Thoracic aorta (tissue), 2 donors: ENCODE measurements around the gene PTGDS. TPM values are rescaled to one million over a fixed set of nuclear protein-coding genes. Genes with fewer than 3 reads are reported as not detected.

ENCODE experiments used
- ATAC-seq: fragments of 150-250 bp; one replicate; pipeline ENCODE4 v1.8.0; 2017; ENCODE audit warnings: low read depth; ENCODE audit not compliant: insufficient number of reproducible peaks, low FRiP score
- DNase-seq: peaks from one replicate; pipeline ENCODE4 v3.0.0-alpha.2; 2020; ENCODE audit warnings: low spot score
- H3K27ac ChIP-seq, 2 donors: fragments of 200-600 bp; sonication (generic); 1 replicate in 1 of 2; 2 replicates in 1 of 2; pipeline ENCODE4 v1.5.1; 2016; ENCODE audit warnings: mild to moderate bottlenecking in 2 of 2, moderate library complexity in 2 of 2
- H3K27me3 ChIP-seq: fragments of 200-600 bp; sonication (generic); replicated peaks from 2 replicates; pipeline ENCODE4 v1.6.0; 2016; ENCODE audit warnings: mild to moderate bottlenecking; ENCODE audit not compliant: insufficient read depth
- H3K36me3 ChIP-seq: fragments of 200-600 bp; sonication (generic); one replicate; pipeline ENCODE4 v1.5.1; 2016
- H3K4me1 ChIP-seq, 2 donors: fragments of 200-600 bp; sonication (generic); 1 replicate in 1 of 2; 2 replicates in 1 of 2; pipeline versions ENCODE4 v1.5.1 to v1.6.0; 2016; ENCODE audit warnings: low read depth in 2 of 2, mild to moderate bottlenecking in 1 of 2; ENCODE audit not compliant: control insufficient read depth in 1 of 2
- H3K4me3 ChIP-seq: fragments of 200-600 bp; sonication (generic); 2 replicates; pipeline ENCODE4 v1.5.1; 2016; ENCODE audit warnings: mild to moderate bottlenecking
- H3K9me3 ChIP-seq: fragments of 200-600 bp; sonication (generic); 2 replicates; pipeline ENCODE4 v1.5.1; 2016
- CTCF ChIP-seq: fragments of 200-600 bp; sonication (generic); IDR thresholded peaks from one replicate; pipeline ENCODE4 v1.5.1; 2019; ENCODE audit warnings: antibody characterized with exemption
- total RNA-seq, 2 donors: library from RNA; depleted of rRNA; stranded (reverse); fragments of >200 nt; gene quantifications; one replicate each; pipeline versions ENCODE4 v1.1.0 to v1.2.3, GENCODE V29; 2016

PTGDS gene
- total RNA-seq, 2 donors from 2014 or later = 66.1 to 89.5 TPM

- TF ChIP-seq CTCF = no peak
- Histone ChIP-seq H3K36me3 (peaks cover 9% of the 10 kb centered on the region), H3K27me3 (no peaks in the 10 kb centered on the region), H3K4me1 (no peaks in the 10 kb centered on the region), H3K27ac (no peak overlapping the region), H3K4me3 (no peak overlapping the region), H3K9me3 (no peaks in the 10 kb centered on the region)
- DNase-seq (no peak), ATAC-seq (no peak)
Measured at GRCh38 chr9:137006116-137007003, 29.1 kb downstream of the PTGDS start.

- ATAC-seq = no peak
- Histone ChIP-seq H3K27me3 (no peaks in the 10 kb centered on the region), H3K27ac (no peak overlapping the region), H3K9me3 (no peaks in the 10 kb centered on the region), H3K4me1 (no peaks in the 10 kb centered on the region), H3K4me3 (no peak overlapping the region), H3K36me3 (peaks cover 12% of the 10 kb centered on the region)
- DNase-seq = no peak
- no peak for TF ChIP-seq CTCF
Measured at GRCh38 chr9:137007108-137007815, 30.0 kb downstream of the PTGDS start.

GRCh38 chr9:137007816-137008270 lies 30.5 kb downstream of the PTGDS start:
- no peaks in the 10 kb centered on the region for H3K27me3 ChIP-seq
- ATAC-seq (no peak), DNase-seq (no peak)
- no peak for TF ChIP-seq CTCF
- H3K4me1 ChIP-seq = no peaks in the 10 kb centered on the region
- H3K9me3 ChIP-seq = no peaks in the 10 kb centered on the region
- H3K27ac ChIP-seq = no peak overlapping the region
- H3K36me3 ChIP-seq = peaks cover 16% of the 10 kb centered on the region
- H3K4me3 ChIP-seq = no peak overlapping the region

GRCh38 chr9:137008312-137008711 lies 31.0 kb downstream of the PTGDS start:
- Histone ChIP-seq H3K9me3 (no peaks in the 10 kb centered on the region), H3K27me3 (no peaks in the 10 kb centered on the region), H3K36me3 (peaks cover 16% of the 10 kb centered on the region), H3K4me3 (no peak overlapping the region), H3K27ac (no peak overlapping the region), H3K4me1 (no peaks in the 10 kb centered on the region)
- DNase-seq (no peak), ATAC-seq (no peak)
- no peak for TF ChIP-seq CTCF

GRCh38 chr9:137009217-137009616 lies 31.9 kb downstream of the PTGDS start:
- Histone ChIP-seq H3K36me3 (peaks cover 16% of the 10 kb centered on the region), H3K4me1 (no peaks in the 10 kb centered on the region), H3K4me3 (no peak overlapping the region), H3K27ac (no peak overlapping the region), H3K27me3 (no peaks in the 10 kb centered on the region), H3K9me3 (no peaks in the 10 kb centered on the region)
- ATAC-seq (no peak), DNase-seq (no peak)
- no peak for TF ChIP-seq CTCF
